Stimulated activated memory B cell treated with anti-CD40 and anti-IgM and Interleukin-4, amounts not matched to agents 10 μg/mL and 1 μg/mL and 100 μg/mL, for 72 hours (primary cell): ENCODE results near the gene HAAO.
A peak's percentile ranks its signal among the peaks of the same experiment; 100 is the strongest.

Experiments
- ATAC-seq: fragments of 150-1000 bp; cut with Tn5 transposase; 2 replicates; pipeline ENCODE4 v1.10.0; 2021
- H3K27ac Mint-ChIP-seq: one replicate; pipeline ENCODE4 v1.8.0; 2022; ENCODE audit warnings: mild to moderate bottlenecking, mixed read lengths
- H3K27me3 Mint-ChIP-seq: one replicate; pipeline ENCODE4 v1.8.0; 2022; ENCODE audit warnings: mixed read lengths
- H3K36me3 Mint-ChIP-seq: one replicate; pipeline ENCODE4 v1.8.0; 2022; ENCODE audit warnings: mixed read lengths
- H3K4me1 Mint-ChIP-seq: one replicate; pipeline ENCODE4 v1.8.0; 2022; ENCODE audit warnings: mixed read lengths
- H3K4me3 Mint-ChIP-seq: one replicate; pipeline ENCODE4 v1.8.0; 2022; ENCODE audit warnings: mild to moderate bottlenecking, moderate library complexity, mixed read lengths
- H3K9me3 Mint-ChIP-seq: one replicate; pipeline ENCODE4 v1.8.0; 2022; ENCODE audit warnings: mixed read lengths

The HAAO gene

GRCh38 chr2:42791606-42792005 lies 777 bp downstream of the HAAO start:
- ATAC-seq, result no peak
- Mint-ChIP-seq H3K27ac (peak overlapping the region; percentile 94), H3K4me1 (peaks cover 67% of the 10 kb centered on the region), H3K9me3 (no peaks in the 10 kb centered on the region), H3K27me3 (no peaks in the 10 kb centered on the region), H3K36me3 (peaks cover 34% of the 10 kb centered on the region), H3K4me3 (peak overlapping the region; percentile 85)

GRCh38 chr2:42789751-42790150 lies 2.6 kb downstream of the HAAO start:
- Mint-ChIP-seq H3K4me1 (peaks cover 49% of the 10 kb centered on the region), H3K4me3 (no peak overlapping the region), H3K27me3 (no peaks in the 10 kb centered on the region), H3K27ac (peak overlapping the region; percentile 94), H3K9me3 (no peaks in the 10 kb centered on the region), H3K36me3 (peaks cover 35% of the 10 kb centered on the region)
- no peak for ATAC-seq

- H3K27ac Mint-ChIP-seq, result no peak overlapping the region
- H3K36me3 Mint-ChIP-seq, result peaks cover 29% of the 10 kb centered on the region
- no peak for ATAC-seq
- no peak overlapping the region for H3K4me3 Mint-ChIP-seq
- no peaks in the 10 kb centered on the region for H3K27me3 Mint-ChIP-seq
- H3K4me1 Mint-ChIP-seq, result peaks cover 40% of the 10 kb centered on the region
- H3K9me3 Mint-ChIP-seq, result no peaks in the 10 kb centered on the region
These were observed 3.5 kb downstream of the HAAO start for GRCh38 chr2:42788882-42789281.

GRCh38 chr2:42788478-42788793 lies 3.9 kb downstream of the HAAO start:
- Mint-ChIP-seq H3K36me3 (peaks cover 27% of the 10 kb centered on the region), H3K27ac (no peak overlapping the region), H3K4me3 (no peak overlapping the region), H3K4me1 (peaks cover 36% of the 10 kb centered on the region), H3K9me3 (no peaks in the 10 kb centered on the region), H3K27me3 (no peaks in the 10 kb centered on the region)
- no peak for ATAC-seq

- ATAC-seq, result no peak
- no peak overlapping the region for H3K27ac Mint-ChIP-seq
- no peaks in the 10 kb centered on the region for H3K27me3 Mint-ChIP-seq
- peaks cover 31% of the 10 kb centered on the region for H3K4me1 Mint-ChIP-seq
- H3K36me3 Mint-ChIP-seq, result peaks cover 32% of the 10 kb centered on the region
- H3K9me3 Mint-ChIP-seq, result no peaks in the 10 kb centered on the region
- H3K4me3 Mint-ChIP-seq, result no peak overlapping the region
These were observed 4.5 kb downstream of the HAAO start for GRCh38 chr2:42787788-42788477.

GRCh38 chr2:42787424-42787787 lies 5.0 kb downstream of the HAAO start:
- H3K36me3 Mint-ChIP-seq, result peaks cover 37% of the 10 kb centered on the region
- H3K27ac Mint-ChIP-seq, result no peak overlapping the region
- peaks cover 31% of the 10 kb centered on the region for H3K4me1 Mint-ChIP-seq
- no peak for ATAC-seq
- H3K9me3 Mint-ChIP-seq, result no peaks in the 10 kb centered on the region
- H3K27me3 Mint-ChIP-seq, result no peaks in the 10 kb centered on the region
- H3K4me3 Mint-ChIP-seq, result no peak overlapping the region

- Mint-ChIP-seq H3K9me3 (peaks cover 3% of the 10 kb centered on the region), H3K27ac (no peak overlapping the region), H3K4me3 (no peak overlapping the region), H3K36me3 (peaks cover 43% of the 10 kb centered on the region), H3K4me1 (peaks cover 27% of the 10 kb centered on the region), H3K27me3 (no peaks in the 10 kb centered on the region)
- no peak for ATAC-seq
These were observed 5.6 kb downstream of the HAAO start for GRCh38 chr2:42786561-42787345.

GRCh38 chr2:42784204-42784880 lies 8.0 kb downstream of the HAAO start:
- peaks cover 11% of the 10 kb centered on the region for H3K4me1 Mint-ChIP-seq
- H3K4me3 Mint-ChIP-seq, result no peak overlapping the region
- H3K27me3 Mint-ChIP-seq, result no peaks in the 10 kb centered on the region
- no peak for ATAC-seq
- peaks cover 56% of the 10 kb centered on the region for H3K36me3 Mint-ChIP-seq
- no peak overlapping the region for H3K27ac Mint-ChIP-seq
- H3K9me3 Mint-ChIP-seq, result peaks cover 3% of the 10 kb centered on the region

GRCh38 chr2:42783511-42783910 lies 8.9 kb downstream of the HAAO start:
- Mint-ChIP-seq H3K36me3 (peaks cover 53% of the 10 kb centered on the region), H3K4me3 (no peak overlapping the region), H3K4me1 (peaks cover 9% of the 10 kb centered on the region), H3K9me3 (peaks cover 3% of the 10 kb centered on the region), H3K27ac (no peak overlapping the region), H3K27me3 (no peaks in the 10 kb centered on the region)
- no peak for ATAC-seq

- Mint-ChIP-seq H3K4me3 (no peak overlapping the region), H3K9me3 (peaks cover 6% of the 10 kb centered on the region), H3K27me3 (no peaks in the 10 kb centered on the region), H3K27ac (no peak overlapping the region), H3K4me1 (peaks cover 6% of the 10 kb centered on the region), H3K36me3 (peaks cover 46% of the 10 kb centered on the region)
- no peak for ATAC-seq
These were observed 11.2 kb downstream of the HAAO start for GRCh38 chr2:42781181-42781580.

- Mint-ChIP-seq H3K4me1 (peaks cover 19% of the 10 kb centered on the region), H3K36me3 (peaks cover 49% of the 10 kb centered on the region), H3K27me3 (no peaks in the 10 kb centered on the region), H3K27ac (no peak overlapping the region), H3K4me3 (no peak overlapping the region), H3K9me3 (peaks cover 6% of the 10 kb centered on the region)
- no peak for ATAC-seq
These were observed 14.2 kb downstream of the HAAO start for GRCh38 chr2:42777883-42778805.

GRCh38 chr2:42775810-42776209 lies 16.6 kb downstream of the HAAO start:
- ATAC-seq, result no peak
- H3K27ac Mint-ChIP-seq, result peak overlapping the region; percentile 82
- peaks cover 3% of the 10 kb centered on the region for H3K9me3 Mint-ChIP-seq
- H3K36me3 Mint-ChIP-seq, result peaks cover 30% of the 10 kb centered on the region
- H3K27me3 Mint-ChIP-seq, result no peaks in the 10 kb centered on the region
- no peak overlapping the region for H3K4me3 Mint-ChIP-seq
- peaks cover 20% of the 10 kb centered on the region for H3K4me1 Mint-ChIP-seq

GRCh38 chr2:42775186-42775585 lies 17.2 kb downstream of the HAAO start:
- Mint-ChIP-seq H3K4me3 (peak overlapping the region; percentile 62), H3K4me1 (peaks cover 26% of the 10 kb centered on the region), H3K36me3 (peaks cover 23% of the 10 kb centered on the region), H3K27ac (peak overlapping the region; percentile 82), H3K27me3 (no peaks in the 10 kb centered on the region), H3K9me3 (peaks cover 3% of the 10 kb centered on the region)
- ATAC-seq, result no peak

- peaks cover 14% of the 10 kb centered on the region for H3K36me3 Mint-ChIP-seq
These were observed 20.7 kb downstream of the HAAO start for GRCh38 chr2:42771546-42772153.

More at GRCh38 chr2:42771546-42772153, 20.7 kb downstream of the HAAO start:
- no peak overlapping the region for H3K27ac Mint-ChIP-seq
- no peak for ATAC-seq
- H3K4me1 Mint-ChIP-seq, result peaks cover 25% of the 10 kb centered on the region
- no peaks in the 10 kb centered on the region for H3K27me3 Mint-ChIP-seq
- H3K4me3 Mint-ChIP-seq, result no peak overlapping the region
- H3K9me3 Mint-ChIP-seq, result no peaks in the 10 kb centered on the region
